ENCODE results near the gene HPS4.

The HPS4 gene

GRCh38 chr22:26406118-26406517 lies 77.5 kb downstream of the HPS4 start:
- peak; percentile 34 for DNase-seq

GRCh38 chr22:26404851-26405421 lies 78.6 kb downstream of the HPS4 start:
- no peak for DNase-seq

- no peak for DNase-seq
Observed at GRCh38 chr22:26401726-26402125, 81.9 kb downstream of the HPS4 start.

Measured in fibroblast of skin of right quadriceps (primary cell).